Mucosa of stomach (tissue), 1 donor: ENCODE results near the gene SLC9C2.
"Not testable (repeated sequence)": the region's sequence is repeated elsewhere in the genome, so short reads cannot be mapped to it uniquely, and the experiment has no call there.

Experiments used
- H3K27me3 ChIP-seq: one replicate; pipeline ENCODE4 v1.7.0; 2013; ENCODE audit warnings: mild to moderate bottlenecking, low read length; ENCODE audit not compliant: control insufficient read depth, insufficient read depth
- H3K36me3 ChIP-seq: one replicate; pipeline ENCODE4 v1.7.0; 2013; ENCODE audit warnings: low read length; ENCODE audit not compliant: control insufficient read depth, insufficient read depth
- H3K4me1 ChIP-seq: one replicate; pipeline ENCODE4 v1.7.0; 2013; ENCODE audit warnings: mild to moderate bottlenecking, low read length; ENCODE audit not compliant: control insufficient read depth, insufficient read depth
- H3K4me3 ChIP-seq: one replicate; pipeline ENCODE4 v1.7.0; 2013; ENCODE audit warnings: low read length
- H3K9ac ChIP-seq: one replicate; pipeline ENCODE4 v1.7.0; 2013; ENCODE audit warnings: mild to moderate bottlenecking, low read length, moderate library complexity
- H3K9me3 ChIP-seq: one replicate; pipeline ENCODE4 v1.7.0; 2013; ENCODE audit warnings: mild to moderate bottlenecking, low read length, moderate library complexity; ENCODE audit not compliant: control insufficient read depth
- donor health status: Pancreatic carcinoma.

Gene SLC9C2

GRCh38 chr1:173545688-173546087 is 57.2 kb downstream of the SLC9C2 start:
- no peaks in the 10 kb centered on the region for H3K36me3 ChIP-seq
- no peaks in the 10 kb centered on the region for H3K4me1 ChIP-seq
- no peaks in the 10 kb centered on the region for H3K9me3 ChIP-seq
- H3K9ac ChIP-seq = no peak overlapping the region
- no peak overlapping the region for H3K4me3 ChIP-seq
- no peaks in the 10 kb centered on the region for H3K27me3 ChIP-seq

- Histone ChIP-seq H3K27me3 (peaks cover 2% of the 10 kb centered on the region), H3K4me1 (no peaks in the 10 kb centered on the region), H3K9me3 (no peaks in the 10 kb centered on the region), H3K36me3 (no peaks in the 10 kb centered on the region), H3K9ac (no peak overlapping the region), H3K4me3 (no peak overlapping the region)
These were observed 66.6 kb downstream of the SLC9C2 start for GRCh38 chr1:173536223-173536622.

- no peaks in the 10 kb centered on the region for H3K4me1 ChIP-seq
These were observed 70.6 kb downstream of the SLC9C2 start for GRCh38 chr1:173532237-173532636.

GRCh38 chr1:173530795-173531693 is 71.8 kb downstream of the SLC9C2 start:
- H3K4me3 ChIP-seq = no peak overlapping the region
- H3K9ac ChIP-seq = no peak overlapping the region
- H3K36me3 ChIP-seq = no peaks in the 10 kb centered on the region
- H3K4me1 ChIP-seq = no peaks in the 10 kb centered on the region
- no peaks in the 10 kb centered on the region for H3K9me3 ChIP-seq
- H3K27me3 ChIP-seq = no peaks in the 10 kb centered on the region

More at GRCh38 chr1:173532237-173532636, 70.6 kb downstream of the SLC9C2 start:
- H3K9ac ChIP-seq = no peak overlapping the region
- no peaks in the 10 kb centered on the region for H3K36me3 ChIP-seq
- H3K4me3 ChIP-seq = no peak overlapping the region
- H3K27me3 ChIP-seq = no peaks in the 10 kb centered on the region
- H3K9me3 ChIP-seq = no peaks in the 10 kb centered on the region

GRCh38 chr1:173529106-173529505 is 73.8 kb downstream of the SLC9C2 start:
- no peaks in the 10 kb centered on the region for H3K4me1 ChIP-seq
- no peaks in the 10 kb centered on the region for H3K9me3 ChIP-seq
- no peak overlapping the region for H3K9ac ChIP-seq
- no peak overlapping the region for H3K4me3 ChIP-seq
- H3K27me3 ChIP-seq = no peaks in the 10 kb centered on the region
- H3K36me3 ChIP-seq = no peaks in the 10 kb centered on the region

- no peaks in the 10 kb centered on the region for H3K4me1 ChIP-seq
- no peaks in the 10 kb centered on the region for H3K36me3 ChIP-seq
- H3K9me3 ChIP-seq = no peaks in the 10 kb centered on the region
- no peak overlapping the region for H3K9ac ChIP-seq
- no peaks in the 10 kb centered on the region for H3K27me3 ChIP-seq
- H3K4me3 ChIP-seq = no peak overlapping the region
These were observed 75.6 kb downstream of the SLC9C2 start for GRCh38 chr1:173527151-173527826.

- H3K9ac ChIP-seq = no peak overlapping the region
- no peak overlapping the region for H3K4me3 ChIP-seq
- no peaks in the 10 kb centered on the region for H3K36me3 ChIP-seq
- no peaks in the 10 kb centered on the region for H3K27me3 ChIP-seq
- H3K4me1 ChIP-seq = no peaks in the 10 kb centered on the region
- no peaks in the 10 kb centered on the region for H3K9me3 ChIP-seq
These were observed 76.9 kb downstream of the SLC9C2 start for GRCh38 chr1:173525926-173526325.

- H3K4me3 ChIP-seq = no peak overlapping the region
- H3K9me3 ChIP-seq = no peaks in the 10 kb centered on the region
- H3K27me3 ChIP-seq = no peaks in the 10 kb centered on the region
- H3K9ac ChIP-seq = no peak overlapping the region
- no peaks in the 10 kb centered on the region for H3K4me1 ChIP-seq
- H3K36me3 ChIP-seq = no peaks in the 10 kb centered on the region
These were observed 79.5 kb downstream of the SLC9C2 start for GRCh38 chr1:173523329-173523728.

GRCh38 chr1:173520799-173521198 is 82.1 kb downstream of the SLC9C2 start:
- Histone ChIP-seq H3K36me3 (no peaks in the 10 kb centered on the region), H3K9me3 (no peaks in the 10 kb centered on the region), H3K4me1 (no peaks in the 10 kb centered on the region), H3K4me3 (no peak overlapping the region), H3K9ac (no peak overlapping the region), H3K27me3 (no peaks in the 10 kb centered on the region)

- H3K4me1 ChIP-seq, H3K36me3 ChIP-seq, H3K27me3 ChIP-seq, H3K9me3 ChIP-seq, H3K9ac ChIP-seq, H3K4me3 ChIP-seq: not testable (repeated sequence)
These were observed 88.4 kb downstream of the SLC9C2 start for GRCh38 chr1:173514503-173514902.

GRCh38 chr1:173509797-173510196 is 93.1 kb downstream of the SLC9C2 start:
- Histone ChIP-seq H3K9me3 (no peaks in the 10 kb centered on the region), H3K9ac (no peak overlapping the region), H3K27me3 (no peaks in the 10 kb centered on the region), H3K36me3 (no peaks in the 10 kb centered on the region), H3K4me1 (peaks cover 21% of the 10 kb centered on the region), H3K4me3 (no peak overlapping the region)

GRCh38 chr1:173508541-173508940 is 94.3 kb downstream of the SLC9C2 start:
- Histone ChIP-seq H3K4me3 (no peak overlapping the region), H3K27me3 (no peaks in the 10 kb centered on the region), H3K4me1 (peaks cover 33% of the 10 kb centered on the region), H3K9ac (no peak overlapping the region), H3K9me3 (no peaks in the 10 kb centered on the region), H3K36me3 (no peaks in the 10 kb centered on the region)
